Measurements from ENCODE around the gene OR10A3.
"Not testable (repeated sequence)": the region's sequence is repeated elsewhere in the genome, so short reads cannot be mapped to it uniquely, and the experiment has no call there.

GRCh38 chr11:7987560-7987883 is 46.0 kb upstream of the OR10A3 start:
- not testable (repeated sequence) for TF ChIP-seq CTCF (IDR thresholded peaks at IDR 0.05; ENCODE audit: low read length); EZH2 (optimal IDR thresholded peaks at IDR 0.05; ENCODE audit: low read depth, low read length); EZH2phosphoT487 (IDR thresholded peaks at IDR 0.05; ENCODE audit: low read length)

Data from MM.1S (cell line).